Gastroesophageal sphincter (tissue), 4 donors: ENCODE measurements around the gene CCDC159. TPM values are rescaled to one million over a fixed set of nuclear protein-coding genes. Genes with fewer than 3 reads are reported as not detected.
A peak's percentile ranks its signal among the peaks of the same experiment; 100 is the strongest.

Experiments
- ATAC-seq: fragments of 150-250 bp; one replicate; pipeline ENCODE4 v1.9.1; 2016; ENCODE audit warnings: mild to moderate bottlenecking, moderate library complexity
- H3K27ac ChIP-seq, 4 donors: fragments of 200-600 bp; sonication (generic) in 3 of 4; 1 replicate in 3 of 4; 2 replicates in 1 of 4; pipeline ENCODE4 v1.5.1; 2016 to 2019
- H3K27me3 ChIP-seq: fragments of 200-600 bp; sonication (generic); one replicate; pipeline ENCODE4 v1.5.1; 2019
- H3K36me3 ChIP-seq, 2 donors: fragments of 200-600 bp; sonication (generic); one replicate each; pipeline ENCODE4 v1.5.1; 2019; ENCODE audit warnings: control low read depth in 1 of 2
- H3K4me1 ChIP-seq, 3 donors: fragments of 200-600 bp; sonication (generic); 1 replicate in 2 of 3; 2 replicates in 1 of 3; pipeline ENCODE4 v1.5.1; 2016 to 2019; ENCODE audit warnings: control low read depth in 2 of 3
- H3K4me3 ChIP-seq, 2 donors: fragments of 200-600 bp; sonication (generic); one replicate each; pipeline ENCODE4 v1.5.1; 2019; ENCODE audit warnings: mild to moderate bottlenecking in 1 of 2, moderate library complexity in 1 of 2
- H3K9me3 ChIP-seq, 3 donors: fragments of 200-600 bp; sonication (generic); one replicate each; pipeline ENCODE4 v1.5.1; 2017 to 2019; ENCODE audit warnings: control low read depth in 2 of 3
- EP300 ChIP-seq: sonication (generic); formaldehyde crosslinking; IDR thresholded peaks from one replicate; pipeline ENCODE4 v1.6.1; 2017; ENCODE audit warnings: antibody characterized with exemption, mild to moderate bottlenecking
- POLR2A ChIP-seq, 2 donors: fragments of 450-650 bp; IDR thresholded peaks; one replicate each; pipeline ENCODE4 v1.6.1; 2017; ENCODE audit warnings: antibody characterized with exemption in 2 of 2, mild to moderate bottlenecking in 2 of 2, moderate library complexity in 1 of 2
- POLR2AphosphoS5 ChIP-seq: sonication (generic); formaldehyde crosslinking; IDR thresholded peaks from one replicate; pipeline ENCODE4 v1.6.1; 2017; ENCODE audit warnings: antibody characterized with exemption
- WGBS, 2 donors: methylation state at CpG; one replicate each; pipeline ENCODE4 v1.1.5; 2018; ENCODE audit warnings: low coverage in 1 of 2; 5-methylcytosine and 5-hydroxymethylcytosine counted together
- total RNA-seq, 4 donors: library from RNA; depleted of rRNA; stranded (reverse); fragments of >200 nt; gene quantifications; one replicate each; pipeline ENCODE4 v1.1.0, GENCODE V29; 2016
- TF ChIP-seq, protein P1 (sequence below), 4 experiments: fragments of 200-600 bp in 2 of 4; fragments of 450-650 bp in 2 of 4; sonication (generic) in 1 of 4; IDR thresholded peaks; one replicate each; pipeline ENCODE4 v1.5.1; 2017 to 2019; ENCODE audit warnings: antibody characterized with exemption in 4 of 4, mild to moderate bottlenecking in 2 of 4, moderate library complexity in 2 of 4

The CCDC159 gene, protein sequence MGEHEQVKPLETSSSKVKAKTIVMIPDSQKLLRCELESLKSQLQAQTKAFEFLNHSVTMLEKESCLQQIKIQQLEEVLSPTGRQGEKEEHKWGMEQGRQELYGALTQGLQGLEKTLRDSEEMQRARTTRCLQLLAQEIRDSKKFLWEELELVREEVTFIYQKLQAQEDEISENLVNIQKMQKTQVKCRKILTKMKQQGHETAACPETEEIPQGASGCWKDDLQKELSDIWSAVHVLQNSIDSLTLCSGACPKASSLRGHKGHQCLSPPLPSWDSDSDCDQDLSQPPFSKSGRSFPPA
- total RNA-seq = 10 to 100 TPM in 3 of 4 donors, 1 to 10 TPM in 1; 6.6 to 30.0 (median 19.0) TPM

DNA sequence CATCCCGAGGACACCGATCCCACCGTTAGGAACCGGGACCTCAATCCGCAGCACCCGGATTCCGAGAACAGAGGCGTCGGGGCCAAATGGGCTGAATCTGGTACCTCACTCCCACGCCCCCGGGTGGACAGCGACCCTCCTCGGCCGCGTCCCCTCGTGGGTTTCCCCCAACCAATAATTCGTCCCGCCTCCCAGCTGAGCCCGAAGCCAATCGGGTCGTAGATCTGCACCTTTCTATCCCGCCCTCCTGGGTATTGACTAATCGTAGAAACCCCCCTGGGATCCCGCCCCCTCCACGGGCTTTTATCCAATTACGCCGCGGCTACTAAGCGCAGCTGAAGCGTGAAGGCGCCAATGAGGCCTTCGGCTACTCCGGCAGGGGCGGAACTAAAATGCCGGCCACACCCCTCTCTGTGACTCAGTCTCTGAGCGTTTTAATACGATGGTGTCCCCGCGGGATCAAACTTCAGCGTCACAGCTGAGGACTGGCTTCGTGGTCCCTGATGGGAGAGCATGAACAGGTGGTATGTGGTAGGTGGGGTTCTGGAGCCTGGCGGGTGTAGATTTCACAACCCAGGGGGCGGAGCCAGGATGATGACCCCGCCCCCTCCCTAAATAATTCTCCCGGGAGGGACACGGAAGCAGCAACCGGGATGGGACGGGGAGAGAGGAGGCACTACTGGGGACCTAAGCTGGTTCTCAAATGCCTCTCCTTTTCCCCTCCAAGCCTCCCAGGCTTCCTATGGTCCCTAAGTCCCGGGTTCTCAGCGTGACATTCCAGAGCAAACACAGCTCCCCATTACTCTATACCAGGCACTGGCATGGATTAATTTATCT lies at the start of gene CCDC159, which contains the start of gene TMEM205:
Gene CCDC159, plus strand, starts transcription at position 416 of the 837 bp plus-strand sequence. Its CDS starts 88 bp downstream, at position 504.
Gene TMEM205, minus strand, starts transcription at position 165 of the 837 bp plus-strand sequence. CDS start 649 bp downstream, outside the sequence.
- Histone ChIP-seq H3K27me3 (no peaks in the 10 kb centered on the region), H3K27ac (peak within 1 kb of the TSS; percentile 83 to 96 (median 90)), H3K9me3 (peaks cover 0 to 8% (median 0%) of the 10 kb centered on the region in 3 donors), H3K36me3 (peaks cover 0 to 32% of the 10 kb centered on the region in 2 donors), H3K4me1 (peaks cover 0 to 45% (median 21%) of the 10 kb centered on the region in 3 donors), H3K4me3 (peak within 1 kb of the TSS; percentile 74)
- ATAC-seq = peak; percentile 97
- WGBS, 2 donors = 0 to 3% methylated on average over 6 to 11 of the region's 50 CpGs
- TF ChIP-seq EP300 (no peak), POLR2AphosphoS5 (peak; percentile 86), POLR2A (IDR thresholded peaks at IDR 0.05) (peak; percentile 47 to 75)
- TF ChIP-seq, protein P1, sequence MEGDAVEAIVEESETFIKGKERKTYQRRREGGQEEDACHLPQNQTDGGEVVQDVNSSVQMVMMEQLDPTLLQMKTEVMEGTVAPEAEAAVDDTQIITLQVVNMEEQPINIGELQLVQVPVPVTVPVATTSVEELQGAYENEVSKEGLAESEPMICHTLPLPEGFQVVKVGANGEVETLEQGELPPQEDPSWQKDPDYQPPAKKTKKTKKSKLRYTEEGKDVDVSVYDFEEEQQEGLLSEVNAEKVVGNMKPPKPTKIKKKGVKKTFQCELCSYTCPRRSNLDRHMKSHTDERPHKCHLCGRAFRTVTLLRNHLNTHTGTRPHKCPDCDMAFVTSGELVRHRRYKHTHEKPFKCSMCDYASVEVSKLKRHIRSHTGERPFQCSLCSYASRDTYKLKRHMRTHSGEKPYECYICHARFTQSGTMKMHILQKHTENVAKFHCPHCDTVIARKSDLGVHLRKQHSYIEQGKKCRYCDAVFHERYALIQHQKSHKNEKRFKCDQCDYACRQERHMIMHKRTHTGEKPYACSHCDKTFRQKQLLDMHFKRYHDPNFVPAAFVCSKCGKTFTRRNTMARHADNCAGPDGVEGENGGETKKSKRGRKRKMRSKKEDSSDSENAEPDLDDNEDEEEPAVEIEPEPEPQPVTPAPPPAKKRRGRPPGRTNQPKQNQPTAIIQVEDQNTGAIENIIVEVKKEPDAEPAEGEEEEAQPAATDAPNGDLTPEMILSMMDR (IDR thresholded peaks at IDR 0.05) = no peak

DNA sequence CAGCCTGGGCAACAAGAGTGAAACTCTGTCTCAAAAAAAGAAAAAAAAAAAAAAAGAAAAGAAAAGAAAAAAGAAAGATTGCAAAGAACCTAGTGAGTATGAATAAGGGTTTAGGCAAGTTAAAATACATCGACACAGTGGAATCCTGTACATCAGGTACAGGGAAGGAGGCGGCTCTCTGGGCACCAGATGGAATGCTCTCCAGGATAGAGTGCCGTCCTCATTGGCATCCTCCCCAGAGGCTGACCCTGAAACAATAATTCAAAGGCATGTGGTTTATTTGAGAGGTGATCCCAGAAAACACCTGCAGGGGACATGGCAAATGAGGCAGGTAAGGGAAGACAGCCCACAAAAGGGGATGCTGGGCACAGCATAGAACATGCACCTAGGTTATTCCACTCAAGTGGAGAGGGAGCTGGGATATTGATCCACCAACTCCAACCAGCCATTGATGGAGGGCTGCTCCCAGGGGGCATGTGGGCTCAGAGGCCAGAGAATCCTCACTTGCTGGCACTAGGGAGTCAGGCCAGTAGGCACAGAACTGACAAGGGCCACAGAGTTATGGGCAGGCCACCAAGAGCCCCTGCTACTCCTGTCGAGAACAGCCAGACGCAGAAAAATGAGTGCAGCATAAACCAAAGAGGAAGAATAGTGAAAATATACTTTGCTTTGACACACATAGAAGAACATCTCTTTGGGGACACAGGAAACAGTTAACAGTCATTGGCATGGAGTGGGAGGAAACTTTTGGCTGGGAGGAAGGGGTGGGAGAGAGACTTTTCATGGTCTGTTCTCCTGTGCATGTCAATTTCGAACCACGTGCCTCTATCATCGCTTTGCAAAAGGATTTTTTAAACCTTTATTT lies 46.1 kb upstream of the CCDC159 start:
- ATAC-seq = no peak
- peaks cover 4% of the 10 kb centered on the region for H3K27me3 ChIP-seq
- H3K36me3 ChIP-seq = no peaks in the 10 kb centered on the region
- no peak for TF ChIP-seq EP300
- TF ChIP-seq POLR2AphosphoS5 = no peak
- TF ChIP-seq, protein P1 (IDR thresholded peaks at IDR 0.05) = no peak
- no peak for TF ChIP-seq POLR2A (IDR thresholded peaks at IDR 0.05)
- H3K9me3 ChIP-seq = no peaks in the 10 kb centered on the region
- H3K4me3 ChIP-seq = no peak overlapping the region
- peaks cover 0 to 13% (median 0%) of the 10 kb centered on the region in 3 donors for H3K4me1 ChIP-seq
- no peak overlapping the region for H3K27ac ChIP-seq
- 66 to 82% methylated on average over 8 of the region's 8 CpGs for WGBS, 2 donors

DNA sequence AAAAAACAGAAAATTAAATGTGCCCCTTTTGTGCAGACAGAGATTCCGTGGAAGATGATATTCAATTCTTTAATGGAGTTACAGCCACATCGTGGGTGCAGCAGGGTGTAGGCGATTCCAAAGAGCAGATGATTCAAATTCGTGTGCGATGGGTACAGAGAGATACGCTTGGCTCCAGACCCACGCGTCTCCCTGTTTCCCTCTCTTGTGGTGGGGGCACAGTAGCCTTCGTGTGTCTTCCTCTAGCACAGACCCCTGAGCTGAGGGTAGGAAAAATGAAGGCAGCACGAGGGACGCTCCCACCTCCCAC lies 45.6 kb upstream of the CCDC159 start:
- H3K4me3 ChIP-seq = no peak overlapping the region
- no peak overlapping the region for H3K27ac ChIP-seq
- peaks cover 0 to 11% (median 0%) of the 10 kb centered on the region in 3 donors for H3K4me1 ChIP-seq
- TF ChIP-seq POLR2AphosphoS5 (no peak), POLR2A (IDR thresholded peaks at IDR 0.05) (no peak), EP300 (no peak)
- TF ChIP-seq, protein P1 (IDR thresholded peaks at IDR 0.05) = no peak
- no peaks in the 10 kb centered on the region for H3K36me3 ChIP-seq
- H3K9me3 ChIP-seq = no peaks in the 10 kb centered on the region
- 79 to 83% methylated on average over 2 to 11 of the region's 11 CpGs for WGBS, 2 donors
- ATAC-seq = no peak
- peaks cover 4% of the 10 kb centered on the region for H3K27me3 ChIP-seq

DNA sequence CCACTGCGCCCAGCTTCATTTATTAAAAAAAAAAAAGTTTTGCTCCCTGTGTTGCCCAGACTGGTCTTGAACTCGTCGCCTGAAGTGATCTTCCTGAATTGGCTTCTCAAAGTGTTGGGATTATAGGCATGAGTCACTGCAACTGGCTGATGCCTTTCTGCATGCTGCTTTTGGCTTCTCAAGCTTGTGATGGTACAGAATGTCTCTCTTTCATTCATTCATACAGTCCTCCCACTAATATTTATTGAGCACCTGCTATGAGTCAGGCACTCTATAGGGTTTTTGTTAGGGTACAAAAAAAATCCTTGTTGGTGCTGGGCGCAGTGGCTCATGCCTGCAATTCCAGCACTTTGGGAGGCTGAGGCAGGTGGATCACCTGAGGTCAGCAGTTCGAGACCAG lies 41.4 kb upstream of the CCDC159 start:
- WGBS, 2 donors = 73 to 83% methylated on average over 2 to 3 of the region's 5 CpGs

More for the DNA sequence above, 41.4 kb upstream of the CCDC159 start:
- no peak overlapping the region for H3K27ac ChIP-seq
- peaks cover 4% of the 10 kb centered on the region for H3K27me3 ChIP-seq
- no peak overlapping the region for H3K4me3 ChIP-seq
- ATAC-seq = no peak
- TF ChIP-seq, protein P1 (IDR thresholded peaks at IDR 0.05) = no peak
- TF ChIP-seq POLR2AphosphoS5 = no peak
- TF ChIP-seq POLR2A (IDR thresholded peaks at IDR 0.05) = no peak
- no peak for TF ChIP-seq EP300
- H3K9me3 ChIP-seq = no peaks in the 10 kb centered on the region
- no peaks in the 10 kb centered on the region for H3K36me3 ChIP-seq
- no peaks in the 10 kb centered on the region for H3K4me1 ChIP-seq
